Calu3 (cell line): ENCODE data around the gene A3GALT2. TPM values are rescaled to one million over a fixed set of nuclear protein-coding genes. Genes with fewer than 3 reads are reported as not detected.

Experiments used
- BruUV-seq: library from RNA; stranded (reverse); fragments of 400-500 nt; replicated peaks from 2 replicates; lab custom pipeline; 2021; lab: Mats Ljungman, UMichigan
- CTCF ChIA-PET: fragments of 300-600 bp; sonication (Branson Sonifier 250); formaldehyde crosslinking; loops from one replicate; lab custom pipeline; 2022; ENCODE audit warnings: antibody characterized with exemption; lab: Charles Lee
- DNase-seq: peaks from one replicate; pipeline ENCODE4 v3.0.0; 2022
- H3K27ac Mint-ChIP-seq: one replicate; pipeline ENCODE4 v1.8.0; 2022; ENCODE audit warnings: mixed read lengths; ENCODE audit not compliant: unreplicated experiment
- H3K27me3 Mint-ChIP-seq: one replicate; pipeline ENCODE4 v1.8.0; 2022; ENCODE audit warnings: mixed read lengths; ENCODE audit not compliant: unreplicated experiment
- H3K36me3 Mint-ChIP-seq: one replicate; pipeline ENCODE4 v1.8.0; 2022; ENCODE audit warnings: mild to moderate bottlenecking, moderate library complexity, mixed read lengths; ENCODE audit not compliant: insufficient read depth, unreplicated experiment
- H3K4me1 Mint-ChIP-seq: one replicate; pipeline ENCODE4 v1.8.0; 2022; ENCODE audit warnings: mild to moderate bottlenecking, low read depth, mixed read lengths; ENCODE audit not compliant: unreplicated experiment
- H3K4me3 Mint-ChIP-seq: one replicate; pipeline ENCODE4 v1.8.0; 2022; ENCODE audit warnings: mild to moderate bottlenecking, low read depth, moderate library complexity, mixed read lengths; ENCODE audit not compliant: unreplicated experiment
- H3K9me3 Mint-ChIP-seq: one replicate; pipeline ENCODE4 v1.8.0; 2022; ENCODE audit warnings: low read depth, mixed read lengths; ENCODE audit not compliant: unreplicated experiment
- intact Hi-C: fragments of 100-400 bp; cut with micrococcal nuclease; formaldehyde crosslinking; loops from one replicate; pipeline ENCODE4 v1.10.0; 2022; ENCODE audit not compliant: unreplicated experiment
- total RNA-seq: library from RNA; stranded (reverse); gene quantifications from 2 replicates; pipeline ENCODE4 v1.2.3, GENCODE V29; 2022
- TF ChIP-seq, protein P1 (sequence below): fragments of 200-600 bp; IDR thresholded peaks from one replicate; pipeline ENCODE4 v1.8.0; 2022; ENCODE audit warnings: antibody characterized with exemption; ENCODE audit not compliant: unreplicated experiment

Gene A3GALT2
- total RNA-seq, 1 experiment from 2014 or later = not detected

DNA sequence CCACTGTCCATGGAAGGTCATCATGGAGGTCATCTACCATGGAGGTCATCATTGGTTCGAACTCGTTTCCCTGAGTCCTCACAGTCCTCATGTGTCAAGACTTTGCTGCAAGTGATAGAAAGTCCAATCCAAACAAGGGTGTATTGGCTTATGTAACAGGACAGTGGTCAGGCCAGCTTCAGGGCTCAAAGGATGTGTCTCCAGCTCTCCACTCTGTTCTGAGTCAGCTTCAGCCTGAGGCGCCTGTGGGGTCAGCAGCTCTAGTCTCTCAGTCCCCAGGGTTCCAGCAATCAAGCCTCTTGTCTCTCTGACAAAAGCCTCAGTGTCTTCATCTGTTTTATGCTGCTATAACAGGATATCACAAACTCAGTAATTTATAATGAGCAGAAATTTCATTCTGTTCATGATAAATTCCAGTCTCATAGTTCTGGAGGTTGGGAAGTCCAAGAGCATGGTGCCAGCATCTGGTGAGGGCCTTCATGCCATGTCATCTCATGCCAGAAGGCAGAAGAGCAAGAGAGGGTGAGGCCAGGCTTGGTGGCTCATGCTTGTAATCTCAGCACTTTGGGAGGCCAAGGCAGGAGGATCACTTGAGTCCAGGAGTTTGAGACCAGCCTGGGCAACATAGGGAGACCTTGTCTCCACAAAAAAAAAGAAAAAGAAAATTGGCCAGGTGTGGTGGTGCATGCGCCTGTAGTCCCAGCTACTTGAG is 19.5 kb downstream of the A3GALT2 start:
- no peak for DNase-seq
- H3K27me3 Mint-ChIP-seq = no peaks in the 10 kb centered on the region
- no peaks in the 10 kb centered on the region for H3K36me3 Mint-ChIP-seq
- CTCF ChIA-PET = interaction anchor here (0.7 kb wide), 1 partner anchor 70 kb away, joined by 3 read pairs; no protein-coding TSS in a partner anchor
- no peaks in the 10 kb centered on the region for H3K9me3 Mint-ChIP-seq
- intact Hi-C loops = no loop called here
- no peak overlapping the region for H3K27ac Mint-ChIP-seq
- no TSS peak for BruUV-seq
- no peak overlapping the region for H3K4me3 Mint-ChIP-seq
- no peaks in the 10 kb centered on the region for H3K4me1 Mint-ChIP-seq
- TF ChIP-seq, protein P1, sequence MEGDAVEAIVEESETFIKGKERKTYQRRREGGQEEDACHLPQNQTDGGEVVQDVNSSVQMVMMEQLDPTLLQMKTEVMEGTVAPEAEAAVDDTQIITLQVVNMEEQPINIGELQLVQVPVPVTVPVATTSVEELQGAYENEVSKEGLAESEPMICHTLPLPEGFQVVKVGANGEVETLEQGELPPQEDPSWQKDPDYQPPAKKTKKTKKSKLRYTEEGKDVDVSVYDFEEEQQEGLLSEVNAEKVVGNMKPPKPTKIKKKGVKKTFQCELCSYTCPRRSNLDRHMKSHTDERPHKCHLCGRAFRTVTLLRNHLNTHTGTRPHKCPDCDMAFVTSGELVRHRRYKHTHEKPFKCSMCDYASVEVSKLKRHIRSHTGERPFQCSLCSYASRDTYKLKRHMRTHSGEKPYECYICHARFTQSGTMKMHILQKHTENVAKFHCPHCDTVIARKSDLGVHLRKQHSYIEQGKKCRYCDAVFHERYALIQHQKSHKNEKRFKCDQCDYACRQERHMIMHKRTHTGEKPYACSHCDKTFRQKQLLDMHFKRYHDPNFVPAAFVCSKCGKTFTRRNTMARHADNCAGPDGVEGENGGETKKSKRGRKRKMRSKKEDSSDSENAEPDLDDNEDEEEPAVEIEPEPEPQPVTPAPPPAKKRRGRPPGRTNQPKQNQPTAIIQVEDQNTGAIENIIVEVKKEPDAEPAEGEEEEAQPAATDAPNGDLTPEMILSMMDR = no peak

DNA sequence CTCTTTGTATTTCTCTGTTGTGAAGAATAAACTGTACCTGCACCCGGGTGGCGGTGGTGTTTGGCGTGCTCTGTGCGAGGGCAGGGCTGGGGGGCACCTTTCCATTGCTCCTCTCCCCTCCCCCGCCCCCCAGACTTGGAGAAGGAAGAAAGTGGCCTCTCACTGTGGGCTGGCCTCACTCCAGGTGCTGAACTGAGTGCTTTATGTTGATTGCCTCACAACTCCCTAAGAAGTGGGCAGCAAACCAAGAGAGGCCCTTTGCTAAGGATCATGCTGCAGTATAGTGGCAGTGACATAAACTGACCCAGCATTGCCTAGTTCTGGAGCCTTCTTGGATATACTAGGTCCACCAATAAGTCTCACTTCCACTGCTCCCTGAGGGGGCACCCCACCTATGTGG is 20.2 kb downstream of the A3GALT2 start:
- intact Hi-C loops = no loop called here
- Mint-ChIP-seq H3K9me3 (no peaks in the 10 kb centered on the region), H3K36me3 (no peaks in the 10 kb centered on the region), H3K27ac (no peak overlapping the region), H3K4me1 (no peaks in the 10 kb centered on the region), H3K4me3 (no peak overlapping the region), H3K27me3 (no peaks in the 10 kb centered on the region)
- TF ChIP-seq, protein P1 = no peak
- DNase-seq = no peak
- BruUV-seq = no TSS peak
- CTCF ChIA-PET = interaction anchor here (0.7 kb wide), 1 partner anchor 71 kb away, joined by 3 read pairs; no protein-coding TSS in a partner anchor

DNA sequence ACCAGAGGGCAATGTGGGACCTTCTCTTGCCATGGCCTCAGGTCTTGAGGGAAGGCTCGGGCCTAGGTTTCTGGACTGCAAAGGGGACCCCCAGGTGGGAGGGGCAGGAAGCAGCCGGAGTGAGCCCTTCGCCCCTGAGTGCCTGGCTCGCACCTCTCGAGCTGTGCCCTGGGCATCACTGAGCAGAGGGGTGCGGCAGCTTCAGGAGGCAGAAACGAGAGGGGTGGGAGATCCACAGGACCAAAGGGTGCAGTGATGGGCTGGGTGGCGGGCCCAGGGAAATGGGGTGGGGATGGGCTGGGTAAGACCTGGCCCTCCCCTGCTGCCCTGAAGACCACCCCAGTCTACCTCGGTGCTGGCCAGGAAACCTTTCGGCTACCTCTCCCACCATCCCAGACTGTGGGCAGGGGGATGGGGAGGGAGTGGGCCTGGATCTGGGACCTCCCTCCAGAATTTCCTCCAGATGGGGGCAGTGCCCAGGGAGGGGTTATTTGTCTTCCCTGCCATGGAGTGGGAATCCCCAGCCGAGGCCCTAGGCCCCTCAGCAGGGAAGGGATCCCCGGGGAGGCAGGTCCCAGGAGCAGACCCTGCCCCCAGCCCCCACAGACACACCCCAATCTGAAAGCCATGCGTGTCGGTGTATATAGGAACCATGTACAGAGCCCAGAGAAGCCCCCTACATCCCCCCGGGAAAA is 21.3 kb downstream of the A3GALT2 start:
- H3K27me3 Mint-ChIP-seq = no peaks in the 10 kb centered on the region

DNA sequence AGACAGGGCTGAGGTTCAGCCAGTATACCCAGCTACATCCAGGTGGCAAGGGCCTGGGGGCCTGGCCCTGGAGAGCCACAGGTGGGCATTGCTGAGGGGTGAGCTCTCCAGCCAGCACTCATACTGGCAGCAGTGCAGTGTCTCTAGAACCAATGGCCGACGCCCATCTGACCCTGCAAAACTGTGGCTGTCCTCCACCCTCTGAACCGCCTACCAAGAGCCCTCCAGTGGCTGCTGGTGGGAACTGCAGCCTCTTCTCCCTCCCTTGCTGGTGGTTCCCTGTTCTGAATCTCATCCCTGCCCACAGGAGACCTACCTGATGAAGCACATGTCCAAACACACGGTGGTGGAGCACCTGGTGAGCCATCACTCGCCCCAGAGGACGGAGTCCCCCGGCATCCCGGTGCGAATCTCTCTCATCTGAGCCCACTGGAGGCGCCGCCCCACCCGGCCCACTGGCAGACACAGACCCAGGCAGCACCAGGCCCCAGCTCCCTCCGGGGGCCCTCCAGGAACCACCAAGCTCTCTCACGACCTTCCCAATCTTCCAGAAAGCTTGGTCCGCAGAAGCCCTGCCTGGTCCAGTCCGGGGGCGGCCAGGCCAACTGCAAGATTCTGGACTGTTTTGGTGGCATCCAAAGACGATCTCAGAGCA is 22.1 kb downstream of the A3GALT2 start:
- no peak overlapping the region for H3K4me3 Mint-ChIP-seq
- BruUV-seq = no TSS peak
- no peaks in the 10 kb centered on the region for H3K9me3 Mint-ChIP-seq
- H3K4me1 Mint-ChIP-seq = no peaks in the 10 kb centered on the region
- no peaks in the 10 kb centered on the region for H3K36me3 Mint-ChIP-seq
- DNase-seq = peak; percentile 77
- H3K27ac Mint-ChIP-seq = no peak overlapping the region
- TF ChIP-seq, protein P1 = peak; percentile 87
- intact Hi-C loops = loop anchor here (5.0 kb wide), 3 partner anchors 81 to 314 kb away; no protein-coding TSS in a partner anchor
- CTCF ChIA-PET = no interaction called here
- no peaks in the 10 kb centered on the region for H3K27me3 Mint-ChIP-seq

More for the DNA sequence above, 21.3 kb downstream of the A3GALT2 start:
- no peak overlapping the region for H3K27ac Mint-ChIP-seq
- no peaks in the 10 kb centered on the region for H3K9me3 Mint-ChIP-seq
- intact Hi-C loops = loop anchor here (5.0 kb wide), 3 partner anchors 82 to 313 kb away; no protein-coding TSS in a partner anchor
- CTCF ChIA-PET = no interaction called here
- no peak overlapping the region for H3K4me3 Mint-ChIP-seq
- no peak for DNase-seq
- no peaks in the 10 kb centered on the region for H3K4me1 Mint-ChIP-seq
- TSS peak; percentile 30 for BruUV-seq
- H3K36me3 Mint-ChIP-seq = no peaks in the 10 kb centered on the region
- TF ChIP-seq, protein P1 = no peak
